Suprapubic skin (tissue), 4 donors: Measurements from ENCODE around the gene CASP1. TPM values are rescaled to one million over a fixed set of nuclear protein-coding genes. Genes with fewer than 3 reads are reported as not detected.

ENCODE experiments used
- DNase-seq, 2 donors: peaks; one replicate each; pipeline ENCODE4 v3.0.0-alpha.2; 2019; ENCODE audit warnings: low spot score in 2 of 2
- H3K27ac ChIP-seq: fragments of 200-600 bp; sonication (generic); one replicate; pipeline ENCODE4 v1.5.1; 2019
- H3K27me3 ChIP-seq: fragments of 200-600 bp; sonication (generic); one replicate; pipeline ENCODE4 v1.5.1; 2019
- H3K36me3 ChIP-seq: fragments of 200-600 bp; sonication (generic); one replicate; pipeline ENCODE4 v1.5.1; 2019
- H3K4me1 ChIP-seq: fragments of 200-600 bp; sonication (generic); one replicate; pipeline ENCODE4 v1.5.1; 2019
- H3K4me3 ChIP-seq: fragments of 200-600 bp; sonication (generic); one replicate; pipeline ENCODE4 v1.5.1; 2019; ENCODE audit warnings: mild to moderate bottlenecking
- H3K9me3 ChIP-seq: fragments of 200-600 bp; sonication (generic); one replicate; pipeline ENCODE4 v1.5.1; 2019
- CTCF ChIP-seq, 2 donors: fragments of 200-600 bp in 1 of 2; fragments of 450-650 bp in 1 of 2; sonication (generic) in 1 of 2; IDR thresholded peaks; one replicate each; pipeline ENCODE4 v1.5.1; 2016 to 2019; ENCODE audit warnings: antibody characterized with exemption in 2 of 2, mild to moderate bottlenecking in 1 of 2, moderate library complexity in 1 of 2
- EP300 ChIP-seq: sonication (generic); formaldehyde crosslinking; IDR thresholded peaks from one replicate; pipeline ENCODE4 v1.6.1; 2017; ENCODE audit warnings: antibody characterized with exemption
- POLR2A ChIP-seq, 2 donors: fragments of 450-650 bp; IDR thresholded peaks; one replicate each; pipeline ENCODE4 v1.6.1; 2017; ENCODE audit warnings: antibody characterized with exemption in 2 of 2, mild to moderate bottlenecking in 2 of 2, moderate library complexity in 2 of 2
- POLR2AphosphoS5 ChIP-seq, 3 donors: sonication (generic); formaldehyde crosslinking; IDR thresholded peaks; one replicate each; pipeline ENCODE4 v1.6.1; 2017; ENCODE audit warnings: antibody characterized with exemption in 3 of 3
- WGBS: methylation state at CpG from one replicate; pipeline ENCODE4 v1.1.5; 2018; 5-methylcytosine and 5-hydroxymethylcytosine counted together
- total RNA-seq, 4 donors: library from RNA; depleted of rRNA; stranded (reverse); fragments of >200 nt; gene quantifications; one replicate each; pipeline ENCODE4 v1.1.0, GENCODE V29; 2016

Gene CASP1
- total RNA-seq, 4 donors from 2014 or later: 20.1 to 35.7 (median 28.3) TPM

GRCh38 chr11:104997288-104997687 is 37.7 kb downstream of the CASP1 start:
- H3K36me3 ChIP-seq: no peaks in the 10 kb centered on the region
- H3K4me1 ChIP-seq: no peaks in the 10 kb centered on the region
- no peaks in the 10 kb centered on the region for H3K27me3 ChIP-seq
- TF ChIP-seq POLR2A (IDR thresholded peaks at IDR 0.05) (no peak), EP300 (no peak)
- H3K27ac ChIP-seq: no peak overlapping the region
- H3K4me3 ChIP-seq: no peak overlapping the region
- 83% methylated on average over 6 of the region's 6 CpGs for WGBS
- no peaks in the 10 kb centered on the region for H3K9me3 ChIP-seq
- no peak for DNase-seq

- Histone ChIP-seq H3K9me3 (no peaks in the 10 kb centered on the region), H3K4me3 (no peak overlapping the region), H3K36me3 (no peaks in the 10 kb centered on the region), H3K27me3 (no peaks in the 10 kb centered on the region), H3K4me1 (no peaks in the 10 kb centered on the region), H3K27ac (no peak overlapping the region)
- DNase-seq: no peak
- TF ChIP-seq POLR2A (IDR thresholded peaks at IDR 0.05): no peak
- TF ChIP-seq CTCF (IDR thresholded peaks at IDR 0.05): no peak
- 85% methylated on average over 2 of the region's 2 CpGs for WGBS
These were observed 39.9 kb downstream of the CASP1 start for GRCh38 chr11:104995001-104995408.

GRCh38 chr11:104992781-104993180 is 42.2 kb downstream of the CASP1 start:
- TF ChIP-seq CTCF (IDR thresholded peaks at IDR 0.05) (no peak), EP300 (no peak), POLR2A (IDR thresholded peaks at IDR 0.05) (no peak), POLR2AphosphoS5 (IDR thresholded peaks at IDR 0.05) (no peak)
- WGBS: 72% methylated on average over 1 of the region's 1 CpG

GRCh38 chr11:104991994-104992393 is 43.0 kb downstream of the CASP1 start:
- H3K4me1 ChIP-seq: no peaks in the 10 kb centered on the region
- H3K27ac ChIP-seq: no peak overlapping the region
- no peaks in the 10 kb centered on the region for H3K36me3 ChIP-seq
- WGBS: 88% methylated on average over 4 of the region's 4 CpGs
- no peak for TF ChIP-seq POLR2AphosphoS5 (IDR thresholded peaks at IDR 0.05)
- TF ChIP-seq EP300: no peak
- no peak for TF ChIP-seq CTCF (IDR thresholded peaks at IDR 0.05)
- no peak for TF ChIP-seq POLR2A (IDR thresholded peaks at IDR 0.05)
- H3K4me3 ChIP-seq: no peak overlapping the region
- no peaks in the 10 kb centered on the region for H3K27me3 ChIP-seq
- H3K9me3 ChIP-seq: no peaks in the 10 kb centered on the region
- no peak for DNase-seq

More at GRCh38 chr11:104992781-104993180, 42.2 kb downstream of the CASP1 start:
- H3K9me3 ChIP-seq: no peaks in the 10 kb centered on the region
- no peak overlapping the region for H3K4me3 ChIP-seq
- no peak overlapping the region for H3K27ac ChIP-seq
- no peaks in the 10 kb centered on the region for H3K36me3 ChIP-seq
- DNase-seq: no peak
- H3K27me3 ChIP-seq: no peaks in the 10 kb centered on the region
- H3K4me1 ChIP-seq: no peaks in the 10 kb centered on the region

- Histone ChIP-seq H3K4me1 (no peaks in the 10 kb centered on the region), H3K27me3 (no peaks in the 10 kb centered on the region), H3K27ac (no peak overlapping the region), H3K9me3 (no peaks in the 10 kb centered on the region), H3K4me3 (no peak overlapping the region), H3K36me3 (no peaks in the 10 kb centered on the region)
- WGBS: 90% methylated on average over 3 of the region's 3 CpGs
- no peak for TF ChIP-seq POLR2AphosphoS5 (IDR thresholded peaks at IDR 0.05)
- TF ChIP-seq CTCF (IDR thresholded peaks at IDR 0.05): no peak
- no peak for TF ChIP-seq EP300
- no peak for DNase-seq
These were observed 50.1 kb downstream of the CASP1 start for GRCh38 chr11:104984808-104985207.

GRCh38 chr11:104979839-104980238 is 55.1 kb downstream of the CASP1 start:
- H3K9me3 ChIP-seq: no peaks in the 10 kb centered on the region
- H3K27ac ChIP-seq: no peak overlapping the region
- H3K36me3 ChIP-seq: no peaks in the 10 kb centered on the region
- H3K27me3 ChIP-seq: no peaks in the 10 kb centered on the region
- no peaks in the 10 kb centered on the region for H3K4me1 ChIP-seq
- TF ChIP-seq CTCF (IDR thresholded peaks at IDR 0.05): no peak
- H3K4me3 ChIP-seq: no peak overlapping the region
- no peak for DNase-seq
- WGBS: 59% methylated on average over 1 of the region's 1 CpG
